IPS-18a (cell line): ENCODE data around the gene SPATC1L.
"Not testable (repeated sequence)": the region's sequence is repeated elsewhere in the genome, so short reads cannot be mapped to it uniquely, and the experiment has no call there.

Experiments used
- H3K27ac ChIP-seq: one replicate; pipeline ENCODE4 v1.5.1; 2013; ENCODE audit warnings: low read length
- H3K27me3 ChIP-seq: one replicate; pipeline ENCODE4 v1.6.1; 2013; ENCODE audit warnings: mild to moderate bottlenecking, low read length; ENCODE audit not compliant: control insufficient read depth, insufficient read depth
- H3K36me3 ChIP-seq: one replicate; pipeline ENCODE4 v1.6.1; 2013; ENCODE audit warnings: low read depth, low read length; ENCODE audit not compliant: control insufficient read depth
- H3K4me1 ChIP-seq: one replicate; pipeline ENCODE4 v1.6.1; 2013; ENCODE audit warnings: low read depth, low read length; ENCODE audit not compliant: control insufficient read depth
- H3K4me3 ChIP-seq: one replicate; pipeline ENCODE4 v1.5.1; 2013; ENCODE audit warnings: low read length
- H3K9ac ChIP-seq: one replicate; pipeline ENCODE4 v1.6.1; 2013; ENCODE audit warnings: mild to moderate bottlenecking, low read length, moderate library complexity
- H3K9me3 ChIP-seq: one replicate; pipeline ENCODE4 v1.6.1; 2013; ENCODE audit warnings: low read depth, low read length; ENCODE audit not compliant: control insufficient read depth

Gene SPATC1L

DNA sequence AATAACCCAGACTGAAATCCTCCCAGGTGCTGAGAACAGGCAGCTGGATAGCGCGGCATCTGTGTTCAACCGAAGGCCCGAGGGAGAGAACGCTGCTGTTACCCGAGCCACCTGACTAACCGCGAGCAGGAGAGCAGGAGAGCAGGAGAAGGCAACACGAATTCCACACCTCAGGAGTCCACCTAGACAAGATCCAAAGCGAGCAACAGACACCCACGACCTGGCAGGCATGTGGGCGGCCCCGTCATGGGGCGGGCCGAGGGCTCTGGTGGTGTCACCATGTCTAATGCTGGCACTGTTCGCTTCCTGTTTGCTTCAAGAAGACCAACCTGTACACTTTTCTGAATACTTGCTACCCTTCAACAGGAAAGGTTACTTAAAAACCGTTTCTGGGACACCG is 20.9 kb upstream of the SPATC1L start:
- Histone ChIP-seq H3K4me3 (no peak overlapping the region), H3K4me1 (no peaks in the 10 kb centered on the region), H3K27ac (no peak overlapping the region), H3K9me3 (no peaks in the 10 kb centered on the region), H3K9ac (no peak overlapping the region), H3K27me3 (no peaks in the 10 kb centered on the region), H3K36me3 (peaks cover 55% of the 10 kb centered on the region)

GRCh38 chr21:46203203-46203600 is 18.9 kb upstream of the SPATC1L start:
- no peaks in the 10 kb centered on the region for H3K27me3 ChIP-seq
- H3K9ac ChIP-seq: no peak overlapping the region
- H3K9me3 ChIP-seq: no peaks in the 10 kb centered on the region
- no peaks in the 10 kb centered on the region for H3K4me1 ChIP-seq
- no peak overlapping the region for H3K4me3 ChIP-seq
- H3K36me3 ChIP-seq: peaks cover 61% of the 10 kb centered on the region
- no peak overlapping the region for H3K27ac ChIP-seq

DNA sequence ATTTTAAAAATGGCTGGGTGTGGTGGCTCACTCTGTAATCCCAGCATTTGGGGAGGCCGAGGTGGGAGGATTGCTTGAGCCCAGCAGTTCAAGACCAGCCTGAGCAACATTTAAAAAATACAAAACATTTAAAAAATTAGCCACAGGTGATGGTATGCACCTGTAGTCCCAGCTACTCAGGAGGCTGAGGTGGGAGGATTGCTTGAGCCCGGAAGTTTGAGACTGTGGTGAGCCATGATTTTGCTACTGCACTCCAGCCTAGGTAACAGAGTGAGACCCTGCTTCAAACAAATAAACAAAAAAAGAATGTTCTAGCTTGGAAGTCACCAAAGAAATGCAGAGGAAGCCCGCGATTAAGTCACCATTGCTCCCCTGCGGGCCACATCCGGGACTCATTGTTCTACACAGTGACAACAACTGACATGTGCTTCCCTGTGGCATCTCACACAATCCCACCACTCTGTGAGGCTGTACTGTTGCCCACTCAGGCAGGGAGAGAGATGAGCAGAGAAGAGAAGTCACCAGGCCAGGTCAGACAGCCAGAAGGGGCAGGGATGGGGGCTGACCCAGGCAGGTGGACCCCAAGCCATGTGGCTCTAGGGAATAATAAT is 18.4 kb upstream of the SPATC1L start:
- H3K9ac ChIP-seq: no peak overlapping the region
- H3K4me1 ChIP-seq: no peaks in the 10 kb centered on the region
- no peaks in the 10 kb centered on the region for H3K9me3 ChIP-seq
- H3K36me3 ChIP-seq: peaks cover 65% of the 10 kb centered on the region
- no peak overlapping the region for H3K4me3 ChIP-seq
- no peaks in the 10 kb centered on the region for H3K27me3 ChIP-seq
- no peak overlapping the region for H3K27ac ChIP-seq

DNA sequence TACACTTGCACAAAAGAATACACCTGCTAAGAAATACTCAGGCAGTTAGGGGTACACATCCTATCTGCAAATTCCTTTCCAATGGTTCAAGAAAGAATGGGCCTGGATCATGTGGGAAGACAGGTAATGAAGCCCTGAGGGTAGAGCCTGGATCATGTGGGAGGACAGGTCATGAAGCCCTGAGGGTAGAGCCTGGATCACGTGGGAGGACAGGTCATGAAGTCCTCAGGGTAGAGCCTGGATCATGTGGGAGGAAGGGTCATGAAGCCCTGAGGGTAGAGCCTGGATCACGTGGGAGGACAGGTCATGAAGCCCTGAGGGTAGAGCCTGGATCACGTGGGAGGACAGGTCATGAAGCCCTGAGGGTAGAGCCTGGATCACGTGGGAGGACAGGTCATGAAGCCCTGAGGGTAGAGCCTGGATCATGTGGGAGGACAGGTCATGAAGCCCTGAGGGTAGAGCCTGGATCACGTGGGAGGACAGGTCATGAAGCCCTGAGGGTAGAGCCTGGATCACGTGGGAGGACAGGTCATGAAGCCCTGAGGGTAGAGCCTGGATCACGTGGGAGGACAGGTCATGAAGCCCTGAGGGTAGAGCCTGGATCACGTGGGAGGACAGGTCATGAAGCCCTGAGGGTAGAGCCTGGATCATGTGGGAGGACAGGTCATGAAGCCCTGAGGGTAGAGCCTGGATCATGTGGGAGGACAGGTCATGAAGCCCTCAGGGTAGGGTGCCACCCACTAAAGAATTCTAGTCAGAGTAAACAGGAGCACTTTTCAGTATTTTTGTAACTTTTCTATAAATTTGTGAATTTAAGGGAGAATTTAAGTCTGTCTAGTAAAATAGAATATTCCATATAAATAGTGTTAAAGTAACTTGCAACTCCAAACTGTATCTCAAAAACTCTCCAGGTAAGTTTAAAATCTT is 16.9 kb upstream of the SPATC1L start:
- not testable (repeated sequence) for H3K27me3 ChIP-seq, H3K27ac ChIP-seq, H3K9me3 ChIP-seq, H3K4me3 ChIP-seq, H3K9ac ChIP-seq, H3K4me1 ChIP-seq
- H3K36me3 ChIP-seq: peaks cover 67% of the 10 kb centered on the region

DNA sequence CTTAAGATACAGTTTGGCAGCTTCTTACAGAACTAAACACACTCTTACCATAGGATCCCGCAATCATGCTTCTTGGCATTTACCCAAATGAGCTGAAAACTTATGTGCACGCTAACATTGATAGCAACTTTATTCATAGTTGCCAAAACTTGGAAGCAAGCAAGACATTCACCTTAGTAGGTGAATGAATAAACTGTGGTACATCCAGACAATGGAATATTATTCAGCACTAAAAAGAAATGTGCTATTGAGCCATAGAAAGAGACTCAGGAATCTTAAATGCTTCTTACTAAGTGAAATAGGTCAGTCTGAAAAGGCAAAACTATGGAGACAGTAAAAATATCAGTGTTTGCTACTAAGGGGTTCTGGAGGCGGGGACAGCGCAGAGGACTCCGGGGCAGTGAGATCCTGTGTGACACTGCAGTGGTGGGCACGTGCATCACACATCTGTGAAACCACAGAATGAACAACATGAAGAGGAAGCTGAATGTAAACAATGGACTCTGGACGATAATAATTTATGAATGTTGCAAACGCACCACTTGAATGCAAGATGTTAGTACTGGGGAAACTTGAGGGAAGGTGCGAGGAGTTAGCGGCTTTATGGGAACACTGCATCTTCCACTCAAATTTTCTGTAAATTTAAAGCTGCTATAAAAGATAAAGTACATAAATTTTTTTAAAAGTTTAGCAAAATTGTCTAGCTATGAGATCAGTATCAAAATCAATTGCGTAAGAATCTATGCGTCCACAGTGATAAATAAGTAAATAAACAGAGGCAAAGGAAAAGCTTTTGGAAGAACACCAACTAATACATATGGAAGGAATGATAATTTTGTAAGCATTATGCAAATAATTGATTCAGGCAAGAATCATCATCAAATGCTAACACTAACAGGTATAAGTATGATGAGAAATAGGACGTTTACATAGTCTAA is 15.4 kb upstream of the SPATC1L start:
- H3K27me3 ChIP-seq: no peaks in the 10 kb centered on the region
- H3K9ac ChIP-seq: no peak overlapping the region
- no peaks in the 10 kb centered on the region for H3K4me1 ChIP-seq
- H3K36me3 ChIP-seq: peaks cover 62% of the 10 kb centered on the region
- no peak overlapping the region for H3K4me3 ChIP-seq
- H3K9me3 ChIP-seq: no peaks in the 10 kb centered on the region
- no peak overlapping the region for H3K27ac ChIP-seq

GRCh38 chr21:46196733-46197132 is 12.5 kb upstream of the SPATC1L start:
- peaks cover 68% of the 10 kb centered on the region for H3K36me3 ChIP-seq
- no peaks in the 10 kb centered on the region for H3K4me1 ChIP-seq
- no peak overlapping the region for H3K9ac ChIP-seq

GRCh38 chr21:46195595-46196195 is 11.4 kb upstream of the SPATC1L start:
- no peaks in the 10 kb centered on the region for H3K9me3 ChIP-seq
- peaks cover 69% of the 10 kb centered on the region for H3K36me3 ChIP-seq
- no peaks in the 10 kb centered on the region for H3K27me3 ChIP-seq
- H3K4me1 ChIP-seq: no peaks in the 10 kb centered on the region
- H3K4me3 ChIP-seq: no peak overlapping the region
- no peak overlapping the region for H3K9ac ChIP-seq
- H3K27ac ChIP-seq: no peak overlapping the region

More at GRCh38 chr21:46196733-46197132, 12.5 kb upstream of the SPATC1L start:
- Histone ChIP-seq H3K9me3 (no peaks in the 10 kb centered on the region), H3K27me3 (no peaks in the 10 kb centered on the region), H3K4me3 (no peak overlapping the region), H3K27ac (no peak overlapping the region)

DNA sequence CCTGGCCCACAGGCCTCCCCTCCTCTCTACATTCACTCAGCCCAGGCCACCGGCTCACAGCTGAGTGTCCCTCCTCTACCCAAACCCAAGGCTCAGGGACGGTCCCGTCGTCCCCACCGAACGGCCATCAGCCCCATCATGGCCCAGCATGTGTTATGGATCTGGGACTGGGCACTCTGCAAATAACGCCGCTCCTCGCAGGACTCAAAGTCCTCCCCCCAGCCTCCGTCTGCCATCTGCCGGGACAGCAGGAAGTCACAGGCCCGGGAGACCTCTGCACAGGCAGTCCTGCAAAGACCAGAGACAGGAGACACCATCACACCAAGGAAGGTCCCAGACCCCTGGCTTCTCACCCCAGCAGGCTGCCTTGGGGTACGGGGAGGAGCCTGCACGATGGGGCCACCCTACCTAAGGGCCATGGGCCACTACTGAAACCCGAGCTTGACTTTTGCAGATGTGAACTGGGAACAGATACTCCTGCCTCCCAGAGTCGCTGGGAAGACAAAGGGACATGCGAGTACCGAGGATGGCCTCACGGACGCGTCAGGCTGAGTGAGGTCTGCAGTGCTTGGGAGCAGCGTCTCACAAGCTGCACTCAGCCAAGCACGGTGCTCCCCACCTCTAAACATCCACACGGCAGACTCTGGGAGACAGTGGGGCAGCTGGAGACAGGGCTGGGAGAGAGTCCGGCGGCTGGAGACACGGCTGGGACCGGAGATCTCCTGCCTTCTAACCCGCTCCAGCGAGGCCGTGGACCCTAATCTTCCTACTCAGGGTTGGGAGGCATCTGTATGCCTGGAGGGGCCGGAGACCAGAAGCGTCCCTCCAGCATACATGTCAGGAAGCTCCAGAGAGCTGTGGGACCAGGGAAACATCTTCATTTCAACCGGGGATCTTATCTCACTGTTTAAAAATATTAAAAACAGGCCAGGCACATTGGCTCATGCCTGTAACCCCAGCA is 10.4 kb upstream of the SPATC1L start:
- Histone ChIP-seq H3K27ac (no peak overlapping the region), H3K36me3 (peaks cover 58% of the 10 kb centered on the region), H3K9me3 (no peaks in the 10 kb centered on the region), H3K27me3 (no peaks in the 10 kb centered on the region), H3K9ac (no peak overlapping the region), H3K4me3 (no peak overlapping the region), H3K4me1 (no peaks in the 10 kb centered on the region)

- Histone ChIP-seq H3K4me3 (no peak overlapping the region), H3K4me1 (peaks cover 2% of the 10 kb centered on the region), H3K36me3 (peaks cover 52% of the 10 kb centered on the region), H3K27me3 (no peaks in the 10 kb centered on the region), H3K9ac (no peak overlapping the region), H3K27ac (no peak overlapping the region), H3K9me3 (no peaks in the 10 kb centered on the region)
Observed at GRCh38 chr21:46193829-46194373, 9.6 kb upstream of the SPATC1L start.
